ENCODE results near the gene RASSF3.

RASSF3 gene

GRCh38 chr12:64742416-64742815 lies 132.1 kb downstream of the RASSF3 start:
- no peak overlapping the region for H3K23ac ChIP-seq (ENCODE audit: low read length in 2 of 2)
- no peak overlapping the region for H2BK120ac ChIP-seq (ENCODE audit: low read depth, low read length)
- no peak overlapping the region for H2AFZ ChIP-seq (ENCODE audit: low read depth, low read length)
- H4K8ac ChIP-seq (ENCODE audit: low read length), result no peak overlapping the region
- peaks cover 3% of the 10 kb centered on the region for H3K79me1 ChIP-seq (replicated peaks; ENCODE audit: low read length, poor library complexity, severe bottlenecking)
- no peak overlapping the region for H2AK5ac ChIP-seq (ENCODE audit: low read length, severe bottlenecking)
- no CpG with 5 or more reads among the region's 3 CpGs for WGBS
- H3K14ac ChIP-seq (ENCODE audit: low read length in 2 of 2), result no peak overlapping the region
- peaks cover 2% of the 10 kb centered on the region for H3K4me1 ChIP-seq (ENCODE audit: control insufficient read depth, insufficient read depth, low read depth, low read length)
- no peak overlapping the region for H2BK15ac ChIP-seq (ENCODE audit: low read depth, poor library complexity, severe bottlenecking)
- H3K27ac ChIP-seq (ENCODE audit: low read length, poor library complexity, severe bottlenecking), result no peak overlapping the region
- H3K27me3 ChIP-seq (ENCODE audit: control insufficient read depth in 1 of 2, insufficient read depth in 1 of 2, low read length in 2 of 2), result no peaks in the 10 kb centered on the region
- no peak overlapping the region for H3K4me2 ChIP-seq (ENCODE audit: low read length, poor library complexity, severe bottlenecking)
- no peak for DNase-seq
- H3K9ac ChIP-seq (ENCODE audit: low read length), result no peak overlapping the region
- no peaks in the 10 kb centered on the region for H3K9me3 ChIP-seq (ENCODE audit: control insufficient read depth, low read length)
- H2BK12ac ChIP-seq (ENCODE audit: low read length in 2 of 2), result no peak overlapping the region
- H3K18ac ChIP-seq (ENCODE audit: low read depth in 1 of 2, low read length in 2 of 2), result no peak overlapping the region
- H3K4me3 ChIP-seq (ENCODE audit: insufficient read depth in 1 of 2, low read depth in 1 of 2, low read length in 2 of 2), result no peak overlapping the region
- H2BK5ac ChIP-seq (ENCODE audit: low read depth, low read length, poor library complexity, severe bottlenecking), result no peak overlapping the region
- peaks cover 15 to 81% of the 10 kb centered on the region in 2 experiments for H3K36me3 ChIP-seq (ENCODE audit: control insufficient read depth in 1 of 2, insufficient read depth in 2 of 2, low read depth in 1 of 2, low read length in 2 of 2)
- H4K91ac ChIP-seq (ENCODE audit: low read length), result no peak overlapping the region
- H3K4ac ChIP-seq (ENCODE audit: low read depth in 1 of 2, low read length in 2 of 2), result no peak overlapping the region

- Histone ChIP-seq H2BK120ac (ENCODE audit: low read depth, low read length) (no peak overlapping the region), H3K27ac (ENCODE audit: low read length, poor library complexity, severe bottlenecking) (no peak overlapping the region), H4K8ac (ENCODE audit: low read length) (no peak overlapping the region), H3K14ac (ENCODE audit: low read length in 2 of 2) (no peak overlapping the region), H3K23ac (ENCODE audit: low read length in 2 of 2) (no peak overlapping the region), H3K9me3 (ENCODE audit: control insufficient read depth, low read length) (no peaks in the 10 kb centered on the region), H2AFZ (ENCODE audit: low read depth, low read length) (no peak overlapping the region), H3K4me2 (ENCODE audit: low read length, poor library complexity, severe bottlenecking) (no peak overlapping the region), H2AK5ac (ENCODE audit: low read length, severe bottlenecking) (no peak overlapping the region), H3K4ac (ENCODE audit: low read depth in 1 of 2, low read length in 2 of 2) (no peak overlapping the region), H3K36me3 (ENCODE audit: control insufficient read depth in 1 of 2, insufficient read depth in 2 of 2, low read depth in 1 of 2, low read length in 2 of 2) (peaks cover 17 to 80% of the 10 kb centered on the region in 2 experiments), H3K79me1 (replicated peaks; ENCODE audit: low read length, poor library complexity, severe bottlenecking) (peaks cover 3% of the 10 kb centered on the region), H2BK12ac (ENCODE audit: low read length in 2 of 2) (no peak overlapping the region), H3K4me1 (ENCODE audit: control insufficient read depth, insufficient read depth, low read depth, low read length) (peaks cover 2% of the 10 kb centered on the region), H3K4me3 (ENCODE audit: insufficient read depth in 1 of 2, low read depth in 1 of 2, low read length in 2 of 2) (no peak overlapping the region), H3K27me3 (ENCODE audit: control insufficient read depth in 1 of 2, insufficient read depth in 1 of 2, low read length in 2 of 2) (no peaks in the 10 kb centered on the region), H3K9ac (ENCODE audit: low read length) (no peak overlapping the region), H2BK15ac (ENCODE audit: low read depth, poor library complexity, severe bottlenecking) (no peak overlapping the region), H2BK5ac (ENCODE audit: low read depth, low read length, poor library complexity, severe bottlenecking) (no peak overlapping the region), H3K18ac (ENCODE audit: low read depth in 1 of 2, low read length in 2 of 2) (no peak overlapping the region), H4K91ac (ENCODE audit: low read length) (no peak overlapping the region)
- DNase-seq, result no peak
- 100% methylated on average over 2 of the region's 3 CpGs for WGBS
These were observed 132.9 kb downstream of the RASSF3 start for GRCh38 chr12:64743206-64743605.

GRCh38 chr12:64744422-64745258 lies 134.3 kb downstream of the RASSF3 start:
- Histone ChIP-seq H2AFZ (ENCODE audit: low read depth, low read length) (no peak overlapping the region), H3K79me1 (replicated peaks; ENCODE audit: low read length, poor library complexity, severe bottlenecking) (peaks cover 3% of the 10 kb centered on the region), H2BK120ac (ENCODE audit: low read depth, low read length) (no peak overlapping the region), H4K91ac (ENCODE audit: low read length) (no peak overlapping the region), H3K9me3 (ENCODE audit: control insufficient read depth, low read length) (no peaks in the 10 kb centered on the region), H4K8ac (ENCODE audit: low read length) (no peak overlapping the region), H3K18ac (ENCODE audit: low read depth in 1 of 2, low read length in 2 of 2) (no peak overlapping the region), H3K14ac (ENCODE audit: low read length in 2 of 2) (no peak overlapping the region), H3K4ac (ENCODE audit: low read depth in 1 of 2, low read length in 2 of 2) (no peak overlapping the region), H3K9ac (ENCODE audit: low read length) (peak overlapping the region; percentile 29), H3K23ac (ENCODE audit: low read length in 2 of 2) (no peak overlapping the region), H2AK5ac (ENCODE audit: low read length, severe bottlenecking) (no peak overlapping the region), H3K36me3 (ENCODE audit: control insufficient read depth in 1 of 2, insufficient read depth in 2 of 2, low read depth in 1 of 2, low read length in 2 of 2) (peaks cover 13 to 75% of the 10 kb centered on the region in 2 experiments), H3K4me3 (ENCODE audit: insufficient read depth in 1 of 2, low read depth in 1 of 2, low read length in 2 of 2) (no peak overlapping the region), H2BK12ac (ENCODE audit: low read length in 2 of 2) (no peak overlapping the region), H3K27ac (ENCODE audit: low read length, poor library complexity, severe bottlenecking) (no peak overlapping the region), H3K27me3 (ENCODE audit: control insufficient read depth in 1 of 2, insufficient read depth in 1 of 2, low read length in 2 of 2) (no peaks in the 10 kb centered on the region), H3K4me2 (ENCODE audit: low read length, poor library complexity, severe bottlenecking) (no peak overlapping the region), H3K4me1 (ENCODE audit: control insufficient read depth, insufficient read depth, low read depth, low read length) (peaks cover 2% of the 10 kb centered on the region), H2BK15ac (ENCODE audit: low read depth, poor library complexity, severe bottlenecking) (no peak overlapping the region), H2BK5ac (ENCODE audit: low read depth, low read length, poor library complexity, severe bottlenecking) (no peak overlapping the region)
- peak; percentile 26 for DNase-seq
- 73% methylated on average over 1 of the region's 5 CpGs for WGBS

GRCh38 chr12:64745259-64745807 lies 135.0 kb downstream of the RASSF3 start:
- no peak overlapping the region for H2BK12ac ChIP-seq (ENCODE audit: low read length in 2 of 2)
- peak overlapping the region; percentile 73 for H2AK5ac ChIP-seq (ENCODE audit: low read length, severe bottlenecking)
- DNase-seq, result no peak
- H3K27ac ChIP-seq (ENCODE audit: low read length, poor library complexity, severe bottlenecking), result no peak overlapping the region
- H2AFZ ChIP-seq (ENCODE audit: low read depth, low read length), result no peak overlapping the region
- no peak overlapping the region for H2BK15ac ChIP-seq (ENCODE audit: low read depth, poor library complexity, severe bottlenecking)
- H3K4me2 ChIP-seq (ENCODE audit: low read length, poor library complexity, severe bottlenecking), result no peak overlapping the region
- 97% methylated on average over 6 of the region's 7 CpGs for WGBS
- H3K9me3 ChIP-seq (ENCODE audit: control insufficient read depth, low read length), result no peaks in the 10 kb centered on the region
- no peak overlapping the region for H3K14ac ChIP-seq (ENCODE audit: low read length in 2 of 2)
- H3K9ac ChIP-seq (ENCODE audit: low read length), result no peak overlapping the region
- no peak overlapping the region for H3K4me3 ChIP-seq (ENCODE audit: insufficient read depth in 1 of 2, low read depth in 1 of 2, low read length in 2 of 2)
- no peak overlapping the region for H2BK120ac ChIP-seq (ENCODE audit: low read depth, low read length)
- no peak overlapping the region for H4K91ac ChIP-seq (ENCODE audit: low read length)
- H3K4me1 ChIP-seq (ENCODE audit: control insufficient read depth, insufficient read depth, low read depth, low read length), result peaks cover 2% of the 10 kb centered on the region
- H3K27me3 ChIP-seq (ENCODE audit: control insufficient read depth in 1 of 2, insufficient read depth in 1 of 2, low read length in 2 of 2), result no peaks in the 10 kb centered on the region
- no peak overlapping the region for H4K8ac ChIP-seq (ENCODE audit: low read length)
- H3K18ac ChIP-seq (ENCODE audit: low read depth in 1 of 2, low read length in 2 of 2), result no peak overlapping the region
- H2BK5ac ChIP-seq (ENCODE audit: low read depth, low read length, poor library complexity, severe bottlenecking), result no peak overlapping the region
- no peak overlapping the region for H3K4ac ChIP-seq (ENCODE audit: low read depth in 1 of 2, low read length in 2 of 2)
- H3K36me3 ChIP-seq (ENCODE audit: control insufficient read depth in 1 of 2, insufficient read depth in 2 of 2, low read depth in 1 of 2, low read length in 2 of 2), result peaks cover 18 to 75% of the 10 kb centered on the region in 2 experiments
- H3K79me1 ChIP-seq (replicated peaks; ENCODE audit: low read length, poor library complexity, severe bottlenecking), result peaks cover 3% of the 10 kb centered on the region
- no peak overlapping the region for H3K23ac ChIP-seq (ENCODE audit: low read length in 2 of 2)
